IPS DF 4.7 (cell line): ENCODE results near the gene NUP43.
"Not testable (repeated sequence)": the region's sequence is repeated elsewhere in the genome, so short reads cannot be mapped to it uniquely, and the experiment has no call there.

Experiments used
- DNase-seq: peaks from one replicate; pipeline ENCODE4 v3.0.0-alpha.2; 2013; ENCODE audit warnings: low spot score; ENCODE audit errors: extremely low read depth

Gene NUP43

GRCh38 chr6:149694921-149695320 lies 51.4 kb downstream of the NUP43 start:
- DNase-seq, result no peak

- DNase-seq, result no peak
Observed at GRCh38 chr6:149691201-149691600, 55.1 kb downstream of the NUP43 start.

GRCh38 chr6:149686230-149686629 lies 60.1 kb downstream of the NUP43 start:
- no peak for DNase-seq

- no peak for DNase-seq
Observed at GRCh38 chr6:149683256-149683859, 63.0 kb downstream of the NUP43 start.

GRCh38 chr6:149681845-149682244 lies 64.5 kb downstream of the NUP43 start:
- not testable (repeated sequence) for DNase-seq

- no peak for DNase-seq
Observed at GRCh38 chr6:149681209-149681608, 65.1 kb downstream of the NUP43 start.

- DNase-seq, result no peak
Observed at GRCh38 chr6:149680503-149680902, 65.8 kb downstream of the NUP43 start.
